ENCODE data around the gene DDI1.

DDI1 gene

GRCh38 chr11:104078995-104079394 is 42.6 kb downstream of the DDI1 start:
- Mint-ChIP-seq H3K4me1 (no peaks in the 10 kb centered on the region), H3K36me3 (ENCODE audit: low read depth) (no peaks in the 10 kb centered on the region), H3K9me3 (no peaks in the 10 kb centered on the region), H3K27me3 (no peaks in the 10 kb centered on the region), H3K27ac (no peak overlapping the region), H3K4me3 (no peak overlapping the region)
- DNase-seq = no peak
- no peak for ATAC-seq

GRCh38 chr11:104086621-104087020 is 50.2 kb downstream of the DDI1 start:
- no peak for DNase-seq
- H3K36me3 Mint-ChIP-seq (ENCODE audit: low read depth) = no peaks in the 10 kb centered on the region

More at GRCh38 chr11:104086621-104087020, 50.2 kb downstream of the DDI1 start:
- no peaks in the 10 kb centered on the region for H3K27me3 Mint-ChIP-seq
- H3K4me3 Mint-ChIP-seq = no peak overlapping the region
- no peak overlapping the region for H3K27ac Mint-ChIP-seq
- no peak for ATAC-seq
- H3K9me3 Mint-ChIP-seq = no peaks in the 10 kb centered on the region
- no peaks in the 10 kb centered on the region for H3K4me1 Mint-ChIP-seq
